Effector CD8-positive, alpha-beta T cell (primary cell): Measurements from ENCODE around the gene NTHL1.
A peak's percentile ranks its signal among the peaks of the same experiment; 100 is the strongest.

Experiments used
- DNase-seq: peaks from one replicate; lab custom pipeline; 2025; lab: John Stamatoyannopoulos, UW

Gene NTHL1

DNA sequence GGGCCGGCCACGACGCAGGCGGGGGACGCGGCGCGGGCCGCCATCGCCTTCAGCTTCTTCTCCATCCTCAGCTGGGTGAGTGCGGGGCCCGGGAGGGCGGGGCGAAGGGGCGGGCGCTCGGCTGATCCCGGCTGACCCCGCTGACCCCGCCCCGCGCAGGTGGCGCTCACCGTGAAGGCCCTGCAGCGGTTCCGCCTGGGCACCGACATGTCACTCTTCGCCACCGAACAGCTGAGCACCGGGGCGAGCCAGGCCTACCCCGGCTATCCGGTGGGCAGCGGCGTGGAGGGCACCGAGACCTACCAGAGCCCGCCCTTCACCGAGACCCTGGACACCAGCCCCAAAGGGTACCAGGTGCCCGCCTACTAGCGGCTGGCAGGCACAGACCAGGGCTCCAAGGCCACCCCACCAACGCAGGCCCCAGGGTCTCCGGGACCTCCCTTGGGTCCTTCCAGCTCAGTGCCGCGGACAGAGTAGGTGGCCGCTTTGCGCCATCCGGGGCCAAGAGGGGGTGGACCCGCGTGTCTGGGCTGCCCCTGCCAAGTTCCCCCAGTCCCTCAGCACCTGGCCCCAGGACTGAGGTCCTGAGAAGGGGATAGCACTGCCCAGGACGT, 54.8 kb downstream of the NTHL1 start:
- no peak for DNase-seq

DNA sequence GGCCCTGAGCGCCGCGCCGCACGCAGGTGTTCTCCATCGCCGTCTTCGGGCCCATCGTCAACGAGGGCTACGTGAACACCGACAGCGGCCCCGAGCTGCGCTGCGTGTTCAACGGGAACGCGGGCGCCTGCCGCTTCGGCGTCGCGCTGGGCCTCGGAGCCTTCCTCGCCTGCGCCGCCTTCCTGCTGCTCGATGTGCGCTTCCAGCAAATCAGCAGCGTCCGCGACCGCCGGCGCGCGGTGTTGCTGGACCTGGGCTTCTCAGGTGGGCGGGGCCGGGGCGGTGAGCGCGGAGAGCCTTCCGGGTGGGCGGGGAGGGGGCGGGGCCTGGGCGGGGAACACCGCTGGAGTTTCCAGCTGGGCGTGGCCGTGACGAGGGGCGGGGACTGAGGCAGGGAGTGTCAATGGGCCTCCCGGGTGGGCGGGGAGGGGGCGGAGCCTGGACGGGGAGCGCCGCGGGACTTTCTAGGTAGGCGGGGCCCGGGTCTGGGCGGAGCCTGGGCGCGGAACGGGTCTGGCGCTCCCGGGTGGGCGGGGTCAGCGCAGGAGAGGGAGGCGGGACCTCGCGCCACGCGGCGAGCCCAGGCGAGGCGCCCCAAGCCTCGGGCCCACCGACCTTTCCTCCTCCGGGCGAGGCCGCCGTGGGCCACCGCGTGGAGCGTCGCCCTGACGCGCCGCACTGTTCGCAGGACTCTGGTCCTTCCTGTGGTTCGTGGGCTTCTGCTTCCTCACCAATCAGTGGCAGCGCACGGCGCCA, 55.5 kb downstream of the NTHL1 start:
- DNase-seq: peak; percentile 99

DNA sequence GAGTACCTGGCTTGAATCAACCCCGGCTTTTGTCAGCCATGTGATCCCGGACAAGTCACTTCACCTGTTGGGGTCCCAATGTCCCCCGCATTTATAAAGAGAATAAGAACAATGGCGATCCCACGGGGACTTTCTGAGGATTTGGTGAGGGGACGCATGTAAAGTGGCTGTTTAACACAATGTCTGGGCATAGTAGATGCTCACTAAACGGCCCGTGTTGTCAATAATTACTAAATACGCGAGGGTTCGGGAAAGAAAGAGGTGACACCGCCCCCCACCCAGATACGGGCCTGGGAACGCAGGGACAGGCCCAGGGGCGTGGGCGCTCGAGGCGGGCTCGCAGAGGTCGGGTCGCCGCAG, 56.1 kb downstream of the NTHL1 start:
- DNase-seq: no peak

DNA sequence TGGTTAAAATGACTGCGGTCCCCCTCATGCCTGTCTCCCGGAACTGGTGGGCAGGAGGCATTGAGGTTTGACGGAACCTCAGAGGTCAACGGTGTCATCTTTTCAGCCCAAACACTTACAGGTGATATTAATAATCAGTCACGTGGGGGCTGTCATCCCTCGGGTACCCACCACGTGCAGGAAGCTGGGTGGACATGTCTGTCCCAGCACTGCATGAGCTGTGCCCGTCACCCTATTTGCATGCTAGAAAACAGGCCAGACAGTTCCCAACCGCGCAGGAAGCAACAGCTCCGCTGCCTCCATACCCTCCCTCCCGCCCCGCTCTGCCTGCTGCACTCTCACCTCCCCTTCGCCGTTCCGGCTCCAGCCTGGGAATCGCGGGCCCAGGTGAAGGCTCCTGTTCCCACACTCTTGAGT, 56.5 kb downstream of the NTHL1 start:
- DNase-seq: no peak

DNA sequence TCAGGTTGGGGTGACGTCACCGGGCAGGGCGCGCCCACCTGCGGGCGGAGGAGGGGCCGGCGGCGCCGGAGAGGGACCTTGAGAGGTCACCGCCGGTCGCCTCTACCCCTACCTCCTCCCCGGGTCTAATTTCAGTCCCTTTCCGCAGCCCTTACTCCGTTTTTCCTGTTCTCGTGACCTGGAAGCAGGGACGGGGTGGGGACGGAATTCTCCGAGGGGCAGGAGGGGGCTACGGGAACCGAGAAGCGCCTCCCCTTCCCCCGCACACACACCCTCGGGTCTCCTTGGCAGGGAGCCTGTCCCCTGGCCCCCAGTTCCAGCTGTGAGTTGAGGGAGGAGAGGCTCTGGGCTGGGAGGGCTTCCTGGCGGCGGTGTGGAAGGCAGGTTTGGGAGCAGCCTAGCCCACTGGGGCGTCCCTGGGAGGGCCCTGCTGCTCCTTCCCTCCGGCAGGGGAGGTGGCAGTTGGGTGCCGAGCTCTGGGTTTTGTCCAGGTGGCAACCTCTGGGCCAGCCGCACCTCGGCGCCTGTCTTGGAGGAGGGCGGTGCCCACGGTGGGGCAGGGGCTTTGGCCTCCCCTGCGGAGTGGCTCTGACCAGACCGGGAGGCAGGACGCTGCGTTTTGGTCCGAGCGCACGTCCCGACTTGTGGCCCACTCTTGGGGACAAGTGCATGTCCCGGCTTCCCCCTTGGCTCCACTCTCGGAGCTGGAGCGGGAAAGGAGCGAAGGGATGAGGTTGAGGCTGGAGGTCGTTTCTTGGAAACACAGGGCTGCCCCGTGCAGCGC, 57.1 kb downstream of the NTHL1 start:
- DNase-seq: no peak

DNA sequence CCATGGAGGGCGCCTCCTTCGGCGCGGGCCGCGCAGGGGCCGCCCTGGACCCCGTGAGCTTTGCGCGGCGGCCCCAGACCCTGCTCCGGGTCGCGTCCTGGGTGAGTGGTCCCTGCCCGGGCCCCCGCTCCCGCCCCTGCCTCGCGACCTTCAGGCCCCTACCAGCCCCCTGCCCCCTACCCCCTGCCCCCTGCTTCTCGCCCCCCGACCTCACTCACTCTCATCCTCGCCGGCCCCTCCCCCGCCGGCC, 57.6 kb downstream of the NTHL1 start:
- no peak for DNase-seq
